Osteocyte (in vitro differentiated cells): ENCODE results near the gene OR2M7. TPM values are rescaled to one million over a fixed set of nuclear protein-coding genes. Genes with fewer than 3 reads are reported as not detected.

Experiments
- DNase-seq: peaks from one replicate; pipeline ENCODE4 v3.0.0; 2021; ENCODE audit warnings: mixed read lengths; ENCODE audit not compliant: unreplicated experiment; ENCODE audit errors: extremely low spot score
- H3K27ac Mint-ChIP-seq: one replicate; pipeline ENCODE4 v1.8.0; 2021; ENCODE audit warnings: mild to moderate bottlenecking, mixed read lengths; ENCODE audit not compliant: unreplicated experiment
- H3K27me3 Mint-ChIP-seq: one replicate; pipeline ENCODE4 v1.8.0; 2021; ENCODE audit warnings: mixed read lengths; ENCODE audit not compliant: unreplicated experiment
- H3K36me3 Mint-ChIP-seq: one replicate; pipeline ENCODE4 v1.8.0; 2021; ENCODE audit warnings: mixed read lengths; ENCODE audit not compliant: unreplicated experiment
- H3K4me1 Mint-ChIP-seq: one replicate; pipeline ENCODE4 v1.8.0; 2021; ENCODE audit warnings: mixed read lengths; ENCODE audit not compliant: unreplicated experiment
- H3K4me3 Mint-ChIP-seq: one replicate; pipeline ENCODE4 v1.8.0; 2021; ENCODE audit warnings: mild to moderate bottlenecking, moderate library complexity, mixed read lengths; ENCODE audit not compliant: unreplicated experiment
- H3K9me3 Mint-ChIP-seq: one replicate; pipeline ENCODE4 v1.8.0; 2021; ENCODE audit warnings: mixed read lengths; ENCODE audit not compliant: unreplicated experiment
- long read RNA-seq: library from polyadenylated mRNA; unstranded; transcript quantifications from one replicate; pipeline ENCODE4 v2.0.0, GENCODE V29; 2021
- total RNA-seq: library from RNA; stranded (reverse); gene quantifications from 2 replicates; pipeline ENCODE4 v1.2.1, GENCODE V29; 2021
- TF ChIP-seq, protein P1 (sequence below): fragments of 200-600 bp; sonication (generic); IDR thresholded peaks from 2 replicates; pipeline ENCODE4 v1.5.0; 2021; ENCODE audit warnings: antibody characterized with exemption, mild to moderate bottlenecking, moderate library complexity

OR2M7 gene
- not detected in 2 replicates for total RNA-seq
- long read RNA-seq, result 0 reads

DNA sequence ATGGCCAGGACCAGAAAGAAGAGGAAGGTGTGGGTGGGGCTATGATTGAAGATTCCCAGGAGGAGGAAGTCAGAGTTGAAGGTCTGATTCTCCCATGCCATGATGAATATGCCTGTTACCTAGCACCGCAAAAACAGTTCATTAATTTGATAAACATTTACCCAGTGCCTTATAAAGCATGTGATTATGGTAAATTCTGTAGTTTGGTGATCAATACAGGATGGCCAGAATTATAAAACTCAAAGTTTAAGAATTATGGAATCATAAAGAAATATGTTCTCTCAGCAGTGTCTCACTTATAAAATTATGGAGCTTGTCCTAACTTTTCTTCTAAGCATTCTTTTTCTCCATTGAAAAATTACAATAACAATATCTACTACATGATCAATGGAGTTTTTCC, at the start of gene OR2M7:
Gene OR2M7, minus strand, starts transcription at position 101 of the 400 bp plus-strand sequence. Its CDS starts 0 bp downstream, at position 101.
- DNase-seq, result no peak

DNA sequence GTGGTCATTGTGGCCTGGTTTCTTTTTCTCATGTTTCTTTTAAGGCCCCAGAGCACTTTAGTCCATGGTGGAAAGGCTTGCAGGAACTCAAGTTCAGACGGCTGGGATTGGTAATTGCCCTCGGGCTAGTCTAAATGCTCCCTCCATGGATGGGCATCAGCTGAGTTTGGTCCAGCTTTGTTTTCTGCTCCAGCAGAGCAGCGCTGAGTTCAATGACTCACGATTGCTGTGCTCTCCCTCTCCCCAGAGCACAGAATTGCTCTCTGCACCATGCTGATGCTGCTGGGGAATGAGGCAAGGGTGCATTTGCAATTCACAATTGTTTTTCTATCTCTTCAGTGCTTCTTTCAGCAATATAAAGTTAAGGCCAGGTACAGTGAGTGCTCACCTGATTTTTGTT, 49.4 kb upstream of the OR2M7 start:
- H3K36me3 Mint-ChIP-seq, result no peaks in the 10 kb centered on the region
- H3K27me3 Mint-ChIP-seq, result no peaks in the 10 kb centered on the region
- TF ChIP-seq, protein P1, sequence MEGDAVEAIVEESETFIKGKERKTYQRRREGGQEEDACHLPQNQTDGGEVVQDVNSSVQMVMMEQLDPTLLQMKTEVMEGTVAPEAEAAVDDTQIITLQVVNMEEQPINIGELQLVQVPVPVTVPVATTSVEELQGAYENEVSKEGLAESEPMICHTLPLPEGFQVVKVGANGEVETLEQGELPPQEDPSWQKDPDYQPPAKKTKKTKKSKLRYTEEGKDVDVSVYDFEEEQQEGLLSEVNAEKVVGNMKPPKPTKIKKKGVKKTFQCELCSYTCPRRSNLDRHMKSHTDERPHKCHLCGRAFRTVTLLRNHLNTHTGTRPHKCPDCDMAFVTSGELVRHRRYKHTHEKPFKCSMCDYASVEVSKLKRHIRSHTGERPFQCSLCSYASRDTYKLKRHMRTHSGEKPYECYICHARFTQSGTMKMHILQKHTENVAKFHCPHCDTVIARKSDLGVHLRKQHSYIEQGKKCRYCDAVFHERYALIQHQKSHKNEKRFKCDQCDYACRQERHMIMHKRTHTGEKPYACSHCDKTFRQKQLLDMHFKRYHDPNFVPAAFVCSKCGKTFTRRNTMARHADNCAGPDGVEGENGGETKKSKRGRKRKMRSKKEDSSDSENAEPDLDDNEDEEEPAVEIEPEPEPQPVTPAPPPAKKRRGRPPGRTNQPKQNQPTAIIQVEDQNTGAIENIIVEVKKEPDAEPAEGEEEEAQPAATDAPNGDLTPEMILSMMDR, result no peak
- H3K9me3 Mint-ChIP-seq, result peaks cover 72% of the 10 kb centered on the region
- DNase-seq, result no peak
- no peak overlapping the region for H3K4me3 Mint-ChIP-seq
- H3K4me1 Mint-ChIP-seq, result no peaks in the 10 kb centered on the region
- no peak overlapping the region for H3K27ac Mint-ChIP-seq

More for the DNA sequence above, at the start of gene OR2M7:
- Mint-ChIP-seq H3K27me3 (no peaks in the 10 kb centered on the region), H3K9me3 (peaks cover 41% of the 10 kb centered on the region), H3K4me1 (no peaks in the 10 kb centered on the region), H3K27ac (no peak within 1 kb of the TSS), H3K4me3 (no peak within 1 kb of the TSS), H3K36me3 (no peaks in the 10 kb centered on the region)
- TF ChIP-seq, protein P1, result no peak

DNA sequence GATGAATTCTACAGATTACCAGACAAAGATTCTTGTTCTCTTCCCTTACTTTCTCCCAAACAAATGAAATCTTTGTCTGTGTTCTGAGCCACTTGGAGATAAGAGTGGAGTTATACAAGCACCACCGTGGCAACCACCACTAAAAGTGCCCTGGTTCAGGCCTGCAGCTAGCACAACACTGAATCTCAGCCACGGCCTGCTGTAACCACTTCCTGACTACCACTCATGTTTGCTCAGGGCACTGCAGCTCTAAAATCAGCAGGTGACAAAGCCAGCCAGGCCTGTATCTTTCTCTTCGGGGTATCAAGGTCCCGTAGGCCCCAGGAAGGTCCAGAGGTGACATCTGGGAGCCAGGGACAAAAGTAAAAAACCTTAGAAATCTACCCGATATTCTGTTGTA, 48.0 kb upstream of the OR2M7 start:
- Mint-ChIP-seq H3K36me3 (no peaks in the 10 kb centered on the region), H3K9me3 (peaks cover 73% of the 10 kb centered on the region), H3K27ac (no peak overlapping the region), H3K4me1 (no peaks in the 10 kb centered on the region), H3K27me3 (no peaks in the 10 kb centered on the region), H3K4me3 (no peak overlapping the region)
- TF ChIP-seq, protein P1, result no peak
- no peak for DNase-seq

DNA sequence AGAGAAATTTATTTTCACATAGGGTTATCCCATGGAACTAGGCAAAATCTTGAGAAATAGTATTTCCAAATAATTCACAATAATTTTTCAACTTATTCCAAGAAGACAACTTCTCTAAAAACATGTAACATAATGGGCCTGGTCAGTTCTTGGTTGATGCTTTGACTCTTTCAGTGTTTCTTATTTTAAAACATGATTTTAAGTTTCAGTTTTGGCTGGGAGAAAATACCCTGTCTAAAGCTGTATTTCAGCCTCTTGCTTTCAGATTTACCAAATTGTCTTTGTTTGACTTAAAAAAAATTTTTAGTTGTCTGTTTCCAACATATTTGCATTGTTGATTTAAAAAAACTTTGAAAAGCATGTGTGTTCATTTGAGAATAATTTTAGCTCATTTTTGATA, 42.2 kb upstream of the OR2M7 start:
- Mint-ChIP-seq H3K4me3 (no peak overlapping the region), H3K36me3 (no peaks in the 10 kb centered on the region), H3K27me3 (no peaks in the 10 kb centered on the region), H3K4me1 (no peaks in the 10 kb centered on the region), H3K9me3 (peaks cover 74% of the 10 kb centered on the region), H3K27ac (no peak overlapping the region)
- TF ChIP-seq, protein P1, result no peak
- DNase-seq, result no peak

- no peak within 1 kb of the TSS for H3K4me3 Mint-ChIP-seq
- peaks cover 67% of the 10 kb centered on the region for H3K9me3 Mint-ChIP-seq
- DNase-seq, result no peak
- no peaks in the 10 kb centered on the region for H3K27me3 Mint-ChIP-seq
- TF ChIP-seq, protein P1, result no peak
- no peaks in the 10 kb centered on the region for H3K4me1 Mint-ChIP-seq
- no peak within 1 kb of the TSS for H3K27ac Mint-ChIP-seq
- no peaks in the 10 kb centered on the region for H3K36me3 Mint-ChIP-seq
Measured at GRCh38 chr1:248361121-248361715, 36.9 kb upstream of the OR2M7 start, which contains the start of gene OR2T4. Gene OR2T4 (plus strand): TSS chr1:248361665. CDS start chr1:248361665, 0 bp downstream.
